Left renal cortex interstitium (tissue), 4 donors: ENCODE data around the gene C10orf67. TPM values are rescaled to one million over a fixed set of nuclear protein-coding genes. Genes with fewer than 3 reads are reported as not detected.
A peak's percentile ranks its signal among the peaks of the same experiment; 100 is the strongest.
"Not testable (repeated sequence)": the region's sequence is repeated elsewhere in the genome, so short reads cannot be mapped to it uniquely, and the experiment has no call there.

ENCODE experiments used
- DNase-seq, 4 donors: peaks; one replicate each; pipeline ENCODE4 v3.0.0-alpha.2; 2013; ENCODE audit warnings: low read depth in 4 of 4, low spot score in 2 of 4, missing footprints in 1 of 4
- polyA plus RNA-seq, 4 donors: library from polyadenylated mRNA; unstranded; fragments of 120-200 nt; gene quantifications; one replicate each; pipeline ENCODE4 v1.2.1, GENCODE V29; 2013; ENCODE audit not compliant: insufficient read length in 4 of 4

The C10orf67 gene
- polyA plus RNA-seq, 4 donors, result 1.7 to 2.3 (median 2.0) TPM

DNA sequence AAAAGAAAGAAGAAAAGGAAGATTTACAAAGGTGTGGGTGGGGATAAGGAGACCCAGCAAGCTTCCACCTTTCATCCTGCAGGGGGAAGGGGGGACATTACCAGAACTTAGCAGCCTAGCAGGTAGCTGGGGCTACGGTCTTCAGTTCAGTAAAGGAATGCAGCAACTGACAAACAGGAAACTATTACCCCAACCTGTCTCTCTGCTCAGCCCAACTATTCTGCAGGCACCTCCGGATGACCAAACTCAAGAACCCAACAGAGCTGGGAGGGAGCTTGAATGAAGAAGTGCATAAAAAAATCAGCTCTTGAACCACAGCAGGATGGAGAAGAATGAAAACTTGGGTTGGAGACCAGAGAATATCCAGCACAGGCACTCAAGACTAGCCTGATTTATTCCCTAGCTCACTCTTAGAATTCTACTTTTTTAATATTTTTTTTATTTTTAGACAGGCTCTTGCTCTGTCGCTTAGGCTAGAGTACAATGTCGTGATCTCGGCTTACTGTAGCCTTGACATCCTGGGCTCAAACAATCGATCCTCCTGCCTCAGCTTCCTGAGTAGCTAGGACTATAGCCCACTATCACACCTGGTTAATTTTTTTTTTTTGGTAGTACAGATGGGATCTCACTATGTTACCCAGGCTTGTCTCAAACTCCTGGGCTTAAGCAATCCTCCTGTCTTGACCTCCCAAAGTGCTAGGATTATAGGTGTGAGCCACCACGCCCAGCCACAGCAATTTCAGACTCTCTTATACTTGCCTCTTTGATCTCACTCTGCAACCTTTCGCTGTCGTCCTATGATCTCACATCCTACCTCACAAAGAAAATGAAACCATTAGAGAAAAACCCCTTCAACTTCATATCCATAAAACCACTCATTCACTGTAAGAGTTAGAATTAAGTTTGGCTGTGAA lies 18.5 kb upstream of the C10orf67 start:
- no peak for DNase-seq

DNA sequence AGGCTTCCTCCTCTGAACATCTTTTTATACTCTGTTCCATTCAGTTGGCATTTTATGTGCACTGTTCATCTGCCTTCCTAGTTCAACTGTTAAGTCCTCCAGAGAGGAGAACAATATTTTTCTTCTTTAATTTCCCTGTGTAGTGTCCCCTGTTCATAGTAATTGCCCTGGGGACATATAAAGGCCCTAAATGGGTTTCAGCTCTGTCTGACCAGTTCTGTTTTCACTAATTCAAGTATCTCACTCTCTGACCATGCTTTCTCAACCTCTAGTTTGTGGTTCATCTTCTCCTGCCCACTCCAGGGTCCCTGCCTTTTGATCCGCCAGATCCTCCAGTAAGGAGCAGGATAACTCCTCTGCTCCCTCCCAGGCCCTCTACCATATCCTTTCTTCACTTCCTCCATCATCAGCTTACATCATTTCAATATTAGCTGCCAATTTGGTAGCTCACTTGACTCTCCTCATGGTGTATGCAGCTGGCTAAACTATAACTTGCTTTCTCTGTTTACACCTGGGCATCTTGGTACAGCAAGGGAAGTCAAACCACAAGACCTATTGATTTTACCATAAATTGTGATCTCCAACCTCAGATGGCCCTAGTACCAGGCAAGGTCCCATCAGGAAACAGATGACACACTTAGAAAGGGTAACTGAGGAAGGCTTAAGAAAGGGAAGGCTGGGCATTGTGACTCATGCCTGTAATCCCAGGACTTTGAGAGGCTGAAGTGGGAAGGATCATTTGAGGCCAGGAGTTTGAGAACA lies 17.7 kb upstream of the C10orf67 start:
- no peak for DNase-seq

DNA sequence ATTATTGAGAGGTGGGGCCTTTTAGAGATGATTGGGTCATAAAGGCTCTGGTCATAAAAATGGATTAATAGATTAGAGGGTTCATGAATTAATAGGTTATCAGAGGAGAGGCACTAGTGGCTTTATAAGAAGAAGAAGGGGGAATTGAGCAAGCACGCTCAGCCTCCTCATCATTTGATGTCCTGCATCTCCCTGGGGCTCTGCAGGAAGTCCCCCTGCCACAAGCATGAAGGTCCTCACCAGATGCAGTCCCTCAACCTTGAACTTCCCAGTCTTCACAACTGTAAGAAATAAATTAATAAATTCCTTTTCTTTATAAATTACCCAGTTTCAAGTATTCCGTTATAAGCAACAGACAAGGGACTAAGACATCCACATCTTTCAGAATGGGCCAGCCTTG lies 17.1 kb upstream of the C10orf67 start:
- no peak for DNase-seq

DNA sequence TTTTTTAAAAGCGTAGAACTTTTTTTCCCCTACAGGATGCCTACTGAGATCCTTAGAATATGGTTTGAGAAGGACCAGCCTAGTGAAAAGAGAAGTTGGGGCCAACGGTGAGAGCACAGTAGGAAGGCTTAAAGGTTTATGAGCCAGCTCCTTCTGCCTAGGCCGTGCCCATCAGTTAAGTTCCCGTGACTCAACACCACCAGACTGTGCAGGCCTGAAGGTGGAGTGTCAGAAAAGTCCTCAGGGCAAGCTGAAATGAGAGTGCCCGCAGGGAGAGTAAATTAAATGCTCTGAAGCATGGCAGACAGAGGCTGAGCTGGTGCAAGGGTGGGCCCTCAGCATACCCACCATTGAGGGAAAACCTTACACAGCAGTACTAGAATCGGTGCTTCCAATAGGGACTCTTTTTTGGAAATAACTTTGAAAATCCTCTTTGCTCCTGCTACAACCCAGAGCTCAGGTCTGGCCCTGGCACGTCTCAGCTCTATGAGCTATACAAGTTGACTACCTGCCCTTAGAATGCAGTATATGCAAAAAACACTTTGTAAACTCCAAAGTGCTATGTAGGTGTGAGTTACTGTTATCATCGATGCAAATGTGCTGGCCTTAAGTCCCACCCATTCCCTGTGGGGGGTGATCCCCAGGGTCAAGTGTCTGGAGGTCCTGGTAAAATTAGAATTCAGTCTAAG lies 15.2 kb upstream of the C10orf67 start:
- DNase-seq, result no peak

DNA sequence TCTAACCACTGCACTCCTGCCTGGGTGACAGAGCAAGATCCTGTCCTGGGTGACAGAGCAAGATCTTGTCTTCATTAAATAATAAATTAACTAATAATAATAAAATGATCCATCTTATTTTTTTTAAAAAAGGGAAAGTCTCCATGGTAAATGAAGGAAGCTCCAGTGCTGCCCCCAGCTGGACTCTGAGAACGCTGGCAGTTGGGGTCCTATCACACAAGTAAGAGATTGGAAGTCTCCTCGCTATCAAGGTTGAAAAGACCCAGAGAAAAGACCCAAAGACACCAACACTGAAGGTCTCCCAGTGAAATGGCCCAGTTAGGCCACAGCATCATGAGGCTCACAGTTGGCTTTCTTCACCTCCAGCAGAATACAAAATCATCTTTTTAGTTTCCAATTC lies 13.8 kb upstream of the C10orf67 start:
- DNase-seq, result no peak

DNA sequence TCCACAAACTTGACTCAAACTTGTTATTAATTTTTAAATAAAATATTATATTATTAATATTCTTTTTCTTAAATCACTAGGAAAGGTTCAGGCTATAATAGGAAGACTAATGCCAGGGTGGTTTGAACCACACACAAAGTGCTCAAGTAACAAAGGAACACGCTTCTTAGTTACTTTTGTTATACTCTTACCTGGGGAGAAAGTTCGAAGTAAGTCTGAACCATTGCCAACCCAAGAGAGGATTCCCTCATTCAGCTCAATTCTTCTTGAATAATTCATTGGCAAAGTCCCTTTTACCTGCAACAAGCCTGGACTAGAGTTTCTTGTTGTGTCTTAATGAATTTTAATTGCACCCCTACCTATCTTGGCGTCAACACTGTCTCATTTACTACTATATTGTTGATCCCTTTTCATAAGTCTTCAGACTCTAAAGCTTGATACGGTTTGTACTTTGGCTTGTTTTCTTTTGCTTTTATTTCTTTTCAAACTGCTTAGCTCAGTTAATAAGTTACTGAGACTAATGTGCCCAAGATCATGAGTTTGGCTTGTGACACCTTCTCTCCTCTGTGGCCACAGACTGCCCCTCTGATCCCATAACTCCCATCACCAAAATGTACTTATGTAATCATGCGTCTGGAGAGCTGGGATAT lies 10.2 kb upstream of the C10orf67 start:
- no peak for DNase-seq

DNA sequence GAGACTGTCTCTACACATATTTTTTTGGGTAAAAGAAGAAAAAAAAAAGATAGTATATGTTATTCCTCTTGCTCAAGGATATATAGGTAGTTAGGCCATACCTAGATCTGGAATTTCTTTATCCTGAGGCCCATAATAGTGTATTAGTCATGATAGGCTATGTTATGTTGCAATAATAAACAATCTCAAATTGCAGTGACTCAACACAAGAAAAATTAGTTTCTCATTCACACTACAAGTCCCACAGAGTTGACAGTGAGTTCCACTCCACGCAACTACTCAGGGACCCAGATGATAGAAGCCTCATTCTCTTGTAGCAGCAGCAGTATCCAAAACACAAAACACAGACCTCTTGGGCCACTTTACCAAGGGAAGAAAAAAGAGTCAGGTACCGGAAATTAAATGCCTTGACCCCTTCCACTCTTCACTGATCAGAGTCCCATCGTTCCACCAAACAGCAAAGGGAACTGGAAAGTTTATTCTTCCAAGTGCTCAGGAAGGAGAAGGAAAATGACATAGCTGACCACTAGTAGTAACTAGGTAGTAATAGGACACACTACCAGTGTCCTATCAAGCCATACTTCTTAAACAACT lies 7.4 kb upstream of the C10orf67 start:
- DNase-seq, result no peak

DNA sequence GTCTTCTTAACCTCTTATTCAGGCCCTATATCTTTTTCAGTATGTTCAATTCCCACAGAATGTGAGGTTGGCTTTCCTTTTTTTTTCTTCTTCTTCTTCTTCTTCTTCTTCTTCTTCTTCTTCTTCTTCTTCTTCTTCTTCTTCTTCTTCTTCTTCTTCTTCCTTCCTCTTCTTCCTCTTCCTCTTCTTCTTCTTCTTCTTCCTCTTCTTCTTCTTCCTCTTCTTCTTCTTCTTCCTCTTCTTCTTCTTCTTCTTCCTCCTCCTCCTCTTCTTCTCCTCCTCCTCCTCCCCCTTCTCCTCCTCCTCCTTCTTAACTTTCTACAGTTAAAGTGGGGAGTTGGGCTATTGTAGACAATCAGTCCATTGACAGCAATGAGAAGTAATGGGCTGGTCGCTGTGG lies 6.1 kb upstream of the C10orf67 start:
- DNase-seq, result not testable (repeated sequence)

DNA sequence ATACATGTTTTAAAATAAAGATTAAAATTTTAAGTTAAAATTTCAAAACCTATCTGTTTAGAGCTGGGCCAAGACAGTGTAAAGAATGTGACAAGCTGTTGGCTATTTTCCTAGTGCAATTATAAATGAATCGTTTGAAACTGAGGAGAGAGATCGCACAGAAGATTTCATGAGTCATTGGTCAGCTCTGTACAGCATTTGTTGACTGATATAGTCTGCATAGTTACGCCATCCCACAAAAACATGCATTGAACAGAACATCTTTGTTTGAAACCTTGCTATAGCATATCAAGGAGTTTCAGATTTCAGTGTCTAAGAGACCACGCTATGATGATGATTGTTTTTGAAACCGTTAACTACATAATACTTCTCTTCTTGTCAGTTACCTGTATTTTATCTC lies 1.3 kb upstream of the C10orf67 start:
- DNase-seq, result no peak

DNA sequence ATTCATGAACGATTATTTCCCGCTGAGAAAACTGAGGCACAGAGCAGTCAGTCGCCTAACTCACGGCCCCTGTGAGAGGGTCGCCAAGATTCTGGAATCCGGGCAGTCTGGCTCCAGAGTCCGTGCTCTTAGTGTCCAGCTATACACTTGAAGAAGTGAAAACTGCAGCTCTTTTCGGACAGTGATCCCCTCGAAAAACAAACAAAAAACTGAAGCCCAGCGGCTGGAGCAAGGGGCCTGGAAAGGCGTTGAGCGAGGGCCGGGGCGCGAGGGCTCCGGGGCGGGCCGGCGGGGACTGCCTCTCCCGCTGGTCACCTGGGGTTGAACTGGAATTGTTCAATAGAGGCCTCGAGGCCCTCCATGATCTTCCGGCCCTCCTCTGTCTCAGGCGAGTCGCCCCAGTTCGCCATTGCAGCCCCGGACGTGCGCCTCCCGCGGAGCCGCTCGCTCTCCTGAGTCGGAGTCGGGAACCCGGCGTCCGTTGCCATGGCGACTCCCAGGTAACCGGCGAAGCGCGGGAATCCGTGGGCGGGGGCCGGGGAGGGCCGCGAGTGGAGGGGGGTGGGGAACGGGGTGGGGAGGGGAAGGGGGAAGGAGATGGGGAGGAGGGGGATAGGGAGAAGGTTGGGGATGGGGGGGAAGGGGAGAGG lies 881 bp downstream of the C10orf67 start:
- DNase-seq, result peak in 1 of 4 donors; percentile 71

DNA sequence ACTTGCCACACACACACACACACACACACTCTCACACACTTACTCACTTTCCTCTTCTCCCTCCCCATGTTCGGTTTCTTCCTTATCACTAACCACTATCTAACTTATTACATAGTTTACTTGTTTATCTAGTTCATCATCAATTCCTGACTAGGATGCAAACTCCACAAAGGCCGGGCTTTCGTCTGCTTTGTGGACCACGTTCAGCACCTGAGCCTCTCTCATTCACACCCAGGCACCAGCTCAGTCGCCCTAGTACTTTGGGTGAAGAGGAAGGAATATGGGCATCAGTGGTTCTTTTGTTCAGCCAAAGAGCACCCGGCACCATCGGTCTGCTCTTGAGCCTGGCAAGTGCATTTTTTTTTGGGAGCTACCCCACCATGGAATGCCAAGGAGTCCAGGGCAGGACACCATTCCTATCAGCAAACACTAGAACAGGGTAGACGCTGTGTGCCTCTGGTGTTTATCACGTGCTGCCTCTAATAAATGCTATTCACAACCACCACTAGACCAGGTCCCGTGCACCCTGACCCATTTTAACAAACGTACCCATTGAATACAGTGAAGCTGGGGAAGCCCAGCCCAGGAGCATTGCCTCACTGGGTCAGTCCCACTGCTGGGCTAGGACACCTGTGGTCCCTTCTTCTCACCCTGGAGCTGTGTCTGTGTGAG lies 2.2 kb downstream of the C10orf67 start:
- no peak for DNase-seq

DNA sequence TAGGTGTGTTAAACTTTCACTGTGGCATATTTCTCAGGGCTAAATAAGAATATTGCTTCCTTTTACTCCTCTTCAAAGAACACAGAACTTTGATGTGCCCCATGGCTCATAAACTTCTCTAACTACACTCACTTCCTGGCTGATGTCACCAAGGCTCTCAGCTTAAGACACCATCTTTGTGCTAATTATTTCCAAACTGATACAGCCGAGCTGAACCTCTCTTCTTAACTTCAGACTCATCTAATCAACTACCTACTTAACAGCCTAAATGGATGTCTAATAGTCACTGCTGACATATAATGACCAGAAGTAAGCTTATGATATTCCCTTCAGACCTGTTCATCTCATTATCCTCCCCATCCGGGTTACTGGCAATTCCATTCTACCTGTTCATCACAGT lies 3.6 kb downstream of the C10orf67 start:
- no peak for DNase-seq

DNA sequence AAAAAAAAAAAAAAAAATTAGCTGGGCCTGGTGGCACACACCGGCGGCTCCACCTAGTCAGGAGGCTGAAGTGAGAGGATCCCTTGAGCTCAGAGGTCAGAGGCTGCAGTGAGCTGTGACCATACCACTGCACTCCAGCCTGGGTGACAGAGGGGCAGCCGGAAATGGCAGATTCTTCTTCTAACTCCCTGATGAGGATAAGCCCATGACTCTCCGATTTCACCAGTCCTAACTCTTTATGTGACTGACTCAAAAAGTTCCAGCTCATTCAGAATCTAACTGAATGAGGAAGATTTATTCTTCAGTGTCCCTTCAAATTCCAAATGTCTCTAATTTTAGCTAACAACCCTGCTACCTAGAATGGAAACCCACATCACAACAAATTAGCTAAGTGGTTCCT lies 4.2 kb downstream of the C10orf67 start:
- DNase-seq, result no peak

DNA sequence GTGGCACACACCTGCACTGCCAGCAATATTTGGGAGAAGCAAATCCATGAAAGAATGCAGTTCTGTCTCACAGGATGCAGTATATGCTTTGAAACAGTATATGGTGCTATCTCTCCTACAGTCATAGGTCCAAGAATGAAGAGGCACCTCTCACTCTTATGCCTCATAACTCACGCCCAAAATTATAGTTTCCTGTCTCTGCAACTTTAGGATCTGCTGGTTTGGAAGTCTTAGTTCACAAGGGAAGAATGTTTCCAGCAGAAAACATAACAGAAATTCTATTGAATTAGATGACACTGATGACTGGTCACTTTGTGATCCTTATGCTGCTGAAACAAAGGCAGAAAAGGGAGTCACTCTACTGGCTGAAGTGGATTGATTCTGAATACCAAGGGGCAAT lies 5.7 kb downstream of the C10orf67 start:
- DNase-seq, result no peak

DNA sequence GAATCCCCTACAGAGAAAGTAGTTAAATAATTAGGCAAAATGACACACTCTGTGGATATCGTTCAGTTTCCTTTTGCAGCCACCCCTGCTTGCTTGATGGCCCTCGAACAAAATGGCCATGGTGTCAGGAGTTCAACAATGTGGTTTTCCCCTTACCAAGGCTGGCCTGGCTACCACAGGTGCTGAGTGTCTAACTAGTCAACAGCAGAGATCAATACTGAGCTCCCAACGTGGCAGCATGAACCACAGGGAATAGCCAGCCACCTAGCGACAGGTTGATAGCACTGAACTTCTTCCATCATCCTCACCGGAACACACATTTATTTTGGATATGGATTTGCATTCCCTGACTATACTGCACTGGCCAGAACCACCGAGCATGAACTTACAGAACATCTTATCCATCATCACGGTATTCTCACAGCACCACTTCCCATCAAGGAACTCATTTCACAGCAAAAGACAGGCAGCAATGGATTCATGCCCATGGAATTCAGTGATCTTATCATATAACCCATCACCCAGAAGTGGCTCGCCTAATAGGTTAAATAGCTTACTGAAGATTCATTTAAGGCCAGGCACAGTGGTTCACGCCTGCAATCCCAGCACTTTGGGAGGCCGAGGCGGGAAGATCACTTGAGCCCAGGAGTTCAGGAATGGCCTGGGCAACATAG lies 6.3 kb downstream of the C10orf67 start:
- DNase-seq, result no peak

DNA sequence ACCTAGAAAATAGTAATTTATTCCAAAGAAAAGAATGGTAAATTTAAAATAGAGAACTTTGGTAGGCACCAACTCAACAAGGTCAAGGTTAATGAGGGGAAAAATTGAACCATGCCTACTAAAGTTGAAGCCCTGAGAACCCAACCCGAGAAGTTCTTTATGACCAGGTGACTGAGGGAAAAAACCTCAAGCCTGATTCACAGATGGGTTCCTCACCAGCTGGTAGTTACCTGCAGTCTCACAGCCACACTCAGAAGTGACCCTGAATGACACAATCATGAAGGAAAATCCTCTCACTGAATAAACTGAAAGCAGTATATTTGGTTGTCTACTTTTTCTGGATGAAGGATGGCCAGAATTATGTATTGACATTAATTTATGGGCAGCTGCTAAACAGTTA lies 7.0 kb downstream of the C10orf67 start:
- no peak for DNase-seq

DNA sequence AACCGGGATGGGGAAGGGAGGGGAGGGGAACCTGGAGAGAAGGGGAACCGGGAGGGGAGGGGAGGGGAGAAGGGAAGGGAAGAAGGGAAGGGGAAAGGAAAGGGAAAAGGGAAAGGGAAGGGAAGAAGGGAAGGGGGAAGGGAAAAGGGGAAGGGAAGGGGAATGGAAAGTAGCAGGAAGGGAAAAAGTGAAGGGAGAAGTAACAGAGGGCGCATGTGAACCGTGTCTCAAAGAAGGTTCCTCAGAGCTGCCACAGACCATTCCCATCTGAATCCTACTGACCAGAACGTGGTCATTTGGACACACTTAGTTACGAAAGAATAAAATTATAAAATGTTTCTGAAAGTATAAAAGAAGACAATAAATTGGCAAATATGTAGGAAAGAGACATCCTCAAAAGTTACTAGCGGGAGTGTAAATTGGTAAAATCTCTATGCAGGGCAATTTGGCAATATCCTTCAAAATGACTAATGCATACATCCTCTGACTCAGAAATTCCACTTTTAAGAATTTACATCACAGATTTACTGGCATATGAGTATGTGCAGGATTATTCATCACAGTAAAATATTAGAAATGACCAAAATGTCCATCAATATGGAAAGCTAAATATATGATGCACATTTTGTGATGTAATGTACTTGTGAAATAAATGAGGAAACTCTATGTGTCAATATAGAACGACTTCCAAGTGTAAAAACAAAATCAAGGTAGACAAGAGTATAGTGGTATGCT lies 12.9 kb downstream of the C10orf67 start:
- DNase-seq, result no peak

DNA sequence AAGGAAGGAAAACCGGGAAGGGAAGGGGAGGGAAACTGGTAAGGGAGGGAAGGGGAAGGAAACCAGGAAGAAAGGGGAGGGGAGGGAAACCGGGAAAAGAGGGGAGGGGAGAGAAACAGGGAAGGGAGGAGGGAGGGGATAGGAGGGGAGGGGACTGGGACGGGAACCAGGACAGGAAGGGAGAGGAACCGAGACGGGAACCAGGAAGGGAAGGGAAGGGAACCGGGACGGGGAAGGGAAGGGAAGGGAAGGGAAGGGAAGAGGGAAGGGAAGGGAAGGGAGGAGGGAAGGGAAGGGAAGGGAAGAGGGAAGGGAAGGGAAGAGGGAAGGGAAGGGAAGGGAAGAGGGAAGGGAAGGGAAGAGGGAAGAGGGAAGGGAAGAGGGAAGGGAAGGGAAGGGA lies 13.6 kb downstream of the C10orf67 start:
- DNase-seq, result no peak
